ENCODE results near the gene SLC38A3. TPM values are rescaled to one million over a fixed set of nuclear protein-coding genes. Genes with fewer than 3 reads are reported as not detected.
A peak's percentile ranks its signal among the peaks of the same experiment; 100 is the strongest.

The SLC38A3 gene
- total RNA-seq, 1 donor from 2014 or later: 2.0 TPM

DNA sequence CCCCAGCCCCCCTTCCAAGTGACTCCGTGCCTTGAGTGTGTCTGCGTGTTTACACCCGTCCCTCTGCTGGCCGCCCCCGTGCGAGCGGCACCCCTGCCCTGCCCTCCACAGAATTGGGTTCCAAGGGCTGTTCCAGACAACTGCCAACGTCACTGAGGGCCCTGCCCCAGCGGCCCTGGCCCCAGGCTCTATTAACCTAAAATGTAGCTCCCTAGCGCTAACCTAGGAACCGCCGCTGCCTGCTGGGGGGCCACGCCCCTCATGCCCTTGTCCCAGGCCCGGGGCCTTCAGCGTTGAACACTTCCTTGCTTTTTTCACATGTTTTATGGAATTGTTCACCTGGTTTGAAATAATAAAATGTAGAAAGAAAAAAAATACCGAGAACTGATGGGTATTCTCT is 53.9 kb downstream of the SLC38A3 start:
- Histone ChIP-seq H3K27ac (peak overlapping the region; percentile 98), H3K4me3 (no peak overlapping the region), H3K36me3 (peaks cover 0 to 27% of the 10 kb centered on the region in 2 donors), H3K9me3 (no peaks in the 10 kb centered on the region), H3K27me3 (no peaks in the 10 kb centered on the region), H3K4me1 (peaks cover 57% of the 10 kb centered on the region)
- DNase-seq (ENCODE audit: extremely low spot score in 2 of 2): no peak
- TF ChIP-seq POLR2A (IDR thresholded peaks at IDR 0.05): no peak
- TF ChIP-seq CTCF (IDR thresholded peaks at IDR 0.05): no peak
- no peak for TF ChIP-seq POLR2AphosphoS5 (IDR thresholded peaks at IDR 0.05; ENCODE audit: insufficient read depth in 1 of 2, low read depth in 1 of 2)
- intact Hi-C loops (cut with DNase I): loop anchor here (5.0 kb wide), 1 partner anchor 63 kb away; the partner anchor contains the start of gene HYAL2

DNA sequence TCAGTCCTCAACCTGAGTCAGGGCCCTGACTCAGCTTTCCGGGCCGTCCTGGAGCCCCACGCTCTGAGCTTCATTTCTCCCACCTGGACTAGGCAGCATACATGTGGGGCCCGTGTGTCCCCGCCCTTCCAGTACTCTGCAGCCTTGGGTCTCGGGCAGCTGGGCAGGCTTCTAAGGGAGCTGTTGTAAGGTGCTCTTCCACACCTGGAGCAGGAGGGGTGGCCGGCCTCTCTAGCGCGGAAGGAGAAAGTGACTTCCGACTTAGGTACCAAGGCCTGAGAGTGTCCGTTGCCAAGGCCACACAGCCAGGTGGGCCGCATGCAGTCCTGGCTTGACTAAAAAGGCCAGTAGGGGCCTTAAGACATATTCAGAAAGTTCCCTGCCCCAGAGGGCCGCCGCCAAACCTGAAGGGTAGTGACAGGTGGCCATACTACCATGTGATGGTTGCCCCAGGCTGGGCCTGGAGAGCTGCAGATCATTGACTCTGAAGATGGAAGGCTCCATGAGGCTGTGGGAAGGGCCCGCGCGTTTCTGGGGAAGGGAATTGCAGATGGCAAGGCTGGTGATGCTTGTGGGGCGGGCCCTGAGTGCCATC is 54.5 kb downstream of the SLC38A3 start:
- peak overlapping the region; percentile 98 for H3K27ac ChIP-seq
- peak overlapping the region in 1 of 2 donors; percentile 54 for H3K4me3 ChIP-seq
- H3K36me3 ChIP-seq: peaks cover 0 to 27% of the 10 kb centered on the region in 2 donors
- H3K9me3 ChIP-seq: no peaks in the 10 kb centered on the region
- intact Hi-C loops (cut with DNase I): loop anchor here (5.0 kb wide), 1 partner anchor 63 kb away; the partner anchor contains the start of gene HYAL2
- DNase-seq (ENCODE audit: extremely low spot score in 2 of 2): no peak
- peaks cover 57% of the 10 kb centered on the region for H3K4me1 ChIP-seq
- TF ChIP-seq POLR2A (IDR thresholded peaks at IDR 0.05) (no peak), POLR2AphosphoS5 (IDR thresholded peaks at IDR 0.05; ENCODE audit: insufficient read depth in 1 of 2, low read depth in 1 of 2) (no peak), CTCF (IDR thresholded peaks at IDR 0.05) (no peak)
- no peaks in the 10 kb centered on the region for H3K27me3 ChIP-seq

GRCh38 chr3:50260027-50260941 is 55.2 kb downstream of the SLC38A3 start:
- Histone ChIP-seq H3K27me3 (no peaks in the 10 kb centered on the region), H3K36me3 (peaks cover 0 to 27% of the 10 kb centered on the region in 2 donors), H3K27ac (peak overlapping the region; percentile 98), H3K4me1 (peaks cover 57% of the 10 kb centered on the region), H3K9me3 (no peaks in the 10 kb centered on the region), H3K4me3 (peak overlapping the region; percentile 54 to 61)
- intact Hi-C loops (cut with DNase I): no loop called here
- DNase-seq (ENCODE audit: extremely low spot score in 2 of 2): no peak
- TF ChIP-seq POLR2AphosphoS5 (IDR thresholded peaks at IDR 0.05; ENCODE audit: insufficient read depth in 1 of 2, low read depth in 1 of 2) (peak in 1 of 2 donors; percentile 71), POLR2A (IDR thresholded peaks at IDR 0.05) (peak in 1 of 2 donors; percentile 82), CTCF (IDR thresholded peaks at IDR 0.05) (peak; percentile 92 to 99 (median 95))

DNA sequence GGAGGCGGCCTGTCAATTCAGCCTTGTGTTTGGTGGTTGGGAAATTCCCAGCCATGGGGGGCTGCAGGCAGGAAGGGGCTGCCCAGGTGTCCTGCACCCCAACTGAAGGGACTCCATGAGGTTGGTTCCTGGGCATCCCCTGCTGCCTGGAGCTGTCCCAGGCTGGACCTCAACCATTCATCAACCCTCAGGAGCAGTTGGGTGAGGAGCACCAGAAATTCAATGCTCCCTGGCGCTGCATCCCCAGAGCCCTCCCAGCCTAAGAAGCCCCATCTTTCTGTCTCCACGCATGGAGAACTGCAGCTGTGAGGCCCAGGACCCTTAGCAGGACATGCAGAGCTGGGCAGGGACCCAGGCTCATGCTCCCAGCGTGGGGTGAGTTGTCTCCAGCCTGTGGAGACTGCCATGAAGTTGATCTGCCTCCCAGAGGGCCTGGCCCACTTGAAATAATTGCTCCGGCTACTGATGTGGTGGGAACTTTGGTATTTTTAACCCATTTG is 55.9 kb downstream of the SLC38A3 start:
- peaks cover 57% of the 10 kb centered on the region for H3K4me1 ChIP-seq
- H3K9me3 ChIP-seq: no peaks in the 10 kb centered on the region
- H3K27ac ChIP-seq: peak overlapping the region; percentile 98
- DNase-seq (ENCODE audit: extremely low spot score in 2 of 2): no peak
- intact Hi-C loops (cut with DNase I): no loop called here
- TF ChIP-seq POLR2A (IDR thresholded peaks at IDR 0.05) (no peak), POLR2AphosphoS5 (IDR thresholded peaks at IDR 0.05; ENCODE audit: insufficient read depth in 1 of 2, low read depth in 1 of 2) (no peak), CTCF (IDR thresholded peaks at IDR 0.05) (no peak)
- peak overlapping the region; percentile 54 to 61 for H3K4me3 ChIP-seq
- H3K27me3 ChIP-seq: no peaks in the 10 kb centered on the region
- H3K36me3 ChIP-seq: peaks cover 0 to 26% of the 10 kb centered on the region in 2 donors
